GM12878 (cell line): ENCODE results near the gene WDTC1. TPM values are rescaled to one million over a fixed set of nuclear protein-coding genes. Genes with fewer than 3 reads are reported as not detected.

Experiments
- ATAC-seq: fragments of 200-7000 bp; cut with Tn5 transposase; 3 replicates; pipeline ENCODE4 v1.9.1; 2020; ENCODE audit warnings: mild to moderate bottlenecking, moderate library complexity
- BruUV-seq: library from RNA; stranded (reverse); fragments of 400-500 nt; replicated peaks from 2 replicates; lab custom pipeline; 2021; lab: Mats Ljungman, UMichigan
- CTCF ChIA-PET: fragments of 300-600 bp; sonication (Branson Sonifier 250); formaldehyde crosslinking; extraction: SDS; loops from one replicate; lab custom pipeline; 2021; ENCODE audit warnings: inconsistent platforms; lab: Yijun Ruan, JAX
- POLR2A ChIA-PET: fragments of 350-600 bp; formaldehyde crosslinking; extraction: SDS; loops from one replicate; lab custom pipeline; 2021; ENCODE audit warnings: inconsistent platforms; lab: Charles Lee
- RAD21 ChIA-PET: fragments of 300-600 bp; sonication (Branson Sonifier 250); formaldehyde crosslinking; loops from one replicate; lab custom pipeline; 2023; ENCODE audit warnings: antibody characterized with exemption; ENCODE audit not compliant: unreplicated experiment; lab: Charles Lee
- SMC1A ChIA-PET: fragments of 300-600 bp; sonication (Branson Sonifier 250); formaldehyde crosslinking; loops from one replicate; lab custom pipeline; 2023; ENCODE audit not compliant: unreplicated experiment, uncharacterized antibody; lab: Charles Lee
- DNase-seq: peaks from one replicate; pipeline ENCODE4 v3.0.0-alpha.2; 2011; ENCODE audit warnings: low read depth, low spot score
- FAIRE-seq: peaks from 3 replicates; lab custom pipeline; 2011; peaks lifted over from hg19 to GRCh38; lab: Jason Lieb, UNC
- H2AFZ ChIP-seq: 2 replicates; pipeline ENCODE4 v1.6.0; 2011; ENCODE audit warnings: low read depth, low read length, control low read depth; ENCODE audit not compliant: control insufficient read depth
- H3K27ac ChIP-seq: 2 replicates; pipeline ENCODE4 v1.5.1; 2011; ENCODE audit warnings: control low read depth; ENCODE audit not compliant: control insufficient read depth, insufficient read depth
- H3K27me3 ChIP-seq, 2 experiments: replicated peaks in 1 of 2; 2 replicates each; pipeline versions ENCODE4 v1.6.0 to v1.6.1; 2011; ENCODE audit warnings: low read length in 1 of 2; ENCODE audit not compliant: control insufficient read depth in 2 of 2, insufficient read depth in 2 of 2
- H3K36me3 ChIP-seq, 2 experiments: 2 replicates each; pipeline ENCODE4 v1.5.1; 2011; ENCODE audit warnings: low read length in 1 of 2; ENCODE audit not compliant: control insufficient read depth in 2 of 2, insufficient read depth in 2 of 2
- H3K4me1 ChIP-seq: 2 replicates; pipeline ENCODE4 v1.6.1; 2011; ENCODE audit warnings: mild to moderate bottlenecking, low read length, moderate library complexity, mixed read lengths; ENCODE audit not compliant: control insufficient read depth, insufficient read depth
- H3K4me2 ChIP-seq: 2 replicates; pipeline ENCODE4 v1.6.0; 2011; ENCODE audit warnings: control low read depth; ENCODE audit not compliant: control insufficient read depth, insufficient read depth
- H3K4me3 ChIP-seq: fragments of 200-600 bp; sonication (generic); 2 replicates; pipeline ENCODE4 v1.5.1; 2016
- H3K79me2 ChIP-seq: 2 replicates; pipeline ENCODE4 v1.6.0; 2011; ENCODE audit warnings: low read length; ENCODE audit not compliant: control insufficient read depth, insufficient read depth
- H3K9ac ChIP-seq: 2 replicates; pipeline ENCODE4 v1.8.0; 2011; ENCODE audit warnings: low read length, control low read depth, mixed read lengths; ENCODE audit not compliant: control insufficient read depth, insufficient read depth
- H3K9me3 ChIP-seq: replicated peaks from 3 replicates; pipeline ENCODE4 v1.5.1; 2011; ENCODE audit warnings: mild to moderate bottlenecking, low read length; ENCODE audit not compliant: control insufficient read depth, insufficient read depth
- H4K20me1 ChIP-seq: 2 replicates; pipeline ENCODE4 v1.6.0; 2011; ENCODE audit not compliant: control insufficient read depth, insufficient read depth
- CHD4 ChIP-seq: fragments of 200-600 bp; sonication (generic); IDR thresholded peaks from 2 replicates; pipeline ENCODE4 v1.6.1; 2016; ENCODE audit warnings: mild to moderate bottlenecking
- MXI1 ChIP-seq: fragments of 150-350 bp; IDR thresholded peaks from 2 replicates; pipeline ENCODE4 v1.6.1; 2011; ENCODE audit warnings: low read depth, mild to moderate bottlenecking, inconsistent platforms, low read length, improper control_type of control experiment
- MYB ChIP-seq: fragments of 150-350 bp; IDR thresholded peaks from 2 replicates; pipeline ENCODE4 v1.6.1; 2014; ENCODE audit warnings: mild to moderate bottlenecking, low read depth, low read length, borderline replicate concordance
- SMAD5 ChIP-seq: IDR thresholded peaks from 2 replicates; pipeline ENCODE4 v1.6.1; 2016; ENCODE audit warnings: antibody characterized with exemption, low read depth
- SUZ12 ChIP-seq: fragments of 200-600 bp; sonication (generic); IDR thresholded peaks from one replicate; pipeline ENCODE4 v1.6.1; 2018; ENCODE audit warnings: antibody characterized with exemption, mild to moderate bottlenecking; ENCODE audit not compliant: unreplicated experiment
- TCF3 ChIP-seq: IDR thresholded peaks from 2 replicates; pipeline ENCODE4 v1.6.1; 2012; ENCODE audit warnings: low read depth, mild to moderate bottlenecking, low read length, borderline replicate concordance; ENCODE audit not compliant: insufficient read depth
- WGBS: methylation state at CpG from one replicate; pipeline ENCODE4 v1.1.6; 2016; ENCODE audit warnings: low lambda C conversion rate; ENCODE audit not compliant: insufficient replicate concordance, insufficient coverage; ENCODE audit errors: missing lambda C conversion rate; 5-methylcytosine and 5-hydroxymethylcytosine counted together
- in situ Hi-C: fragments of 300-500 bp; cut with MboI; formaldehyde crosslinking; loops from 9 replicates; pipeline ENCODE4 v1.14.3; 2018; ENCODE audit warnings: mixed read lengths
- intact Hi-C: fragments of 100-400 bp; cut with micrococcal nuclease; formaldehyde crosslinking; loops from one replicate; pipeline ENCODE4 v1.14.2; 2022; ENCODE audit not compliant: unreplicated experiment
- polyA plus RNA-seq, 11 experiments: library from polyadenylated mRNA; depleted of rRNA in 4 of 11; unstranded in 6 of 11; stranded (reverse) in 5 of 11; fragments of >200 nt; fragmentation: Nextera tagmentation in 4 of 11; fragmentation: Illumina TruSeq in 1 of 11; extraction: Ambion mirVana in 4 of 11; extraction: Trizol in 1 of 11; gene quantifications; 1 replicate in 1 of 11; 2 replicates in 10 of 11; pipeline versions ENCODE4 v1.2.1 to v1.2.3, GENCODE V29; 2011 to 2016; ENCODE audit warnings: inconsistent platforms in 2 of 11, missing spikeins in 2 of 11, low read depth in 1 of 11
- total RNA-seq, 4 experiments: library from RNA; depleted of rRNA in 3 of 4; stranded (reverse); fragments of >200 nt in 3 of 4; fragmentation: Illumina TruSeq in 1 of 4; extraction: Trizol in 1 of 4; gene quantifications; 2 replicates each; pipeline versions ENCODE4 v1.2.1 to v1.2.3, GENCODE V29; 2013 to 2021

WDTC1 gene
- total and polyA plus RNA-seq, 10 of the 15 experiments (the other 5 are each of a cell fraction or from before 2014, with no cell fraction given): 0.21 to 28.7 (median 7.6) TPM

DNA sequence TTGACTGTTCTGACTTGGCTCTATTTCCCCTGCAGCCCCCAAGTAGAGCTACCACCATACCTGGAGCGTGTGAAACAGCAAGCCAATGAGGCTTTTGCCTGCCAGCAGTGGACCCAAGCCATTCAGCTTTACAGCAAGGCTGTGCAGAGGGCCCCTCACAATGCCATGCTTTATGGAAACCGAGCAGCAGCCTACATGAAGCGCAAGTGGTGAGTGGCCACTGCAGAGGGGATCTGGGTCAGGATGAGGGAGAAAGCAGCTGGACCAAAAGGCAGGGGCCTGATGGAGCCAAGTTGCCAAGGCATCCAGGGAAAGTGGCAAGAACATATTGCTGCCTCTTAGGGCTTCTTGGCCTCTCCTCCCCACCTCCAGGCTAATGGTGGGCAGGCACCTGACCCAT, 63.5 kb downstream of the WDTC1 start:
- Histone ChIP-seq H3K79me2 (no peaks in the 10 kb centered on the region), H3K4me1 (peaks cover 5% of the 10 kb centered on the region), H2AFZ (no peak overlapping the region), H3K27ac (no peak overlapping the region), H3K4me2 (no peak overlapping the region), H3K27me3 (no peaks in the 10 kb centered on the region), H3K4me3 (no peak overlapping the region), H3K9ac (no peak overlapping the region), H3K36me3 (peaks cover 4 to 8% of the 10 kb centered on the region in 2 experiments; a peak in 3 of 4 replicates), H4K20me1 (no peaks in the 10 kb centered on the region), H3K9me3 (no peaks in the 10 kb centered on the region)
- no peak for FAIRE-seq
- SMC1A ChIA-PET: interaction anchor here (0.8 to 4.2 kb wide), 7 partner anchors 31 to 309 kb away, joined by 3 to 19 read pairs (median 4); no protein-coding TSS in a partner anchor
- intact Hi-C loops (no loop called here), in situ Hi-C loops (no loop called here)
- no peak for TF ChIP-seq MXI1
- no peak for TF ChIP-seq TCF3
- no peak for TF ChIP-seq MYB
- no peak for TF ChIP-seq SMAD5
- no peak for TF ChIP-seq SUZ12
- TF ChIP-seq CHD4: no peak
- RAD21 ChIA-PET: interaction anchor here (1.1 to 7.5 kb wide), 5 partner anchors 90 to 196 kb away, joined by 4 to 103 read pairs (median 6); no protein-coding TSS in a partner anchor
- ATAC-seq: no peak
- WGBS: 58% methylated on average over 3 of the region's 3 CpGs
- CTCF ChIA-PET: interaction anchor here (0.7 to 13.1 kb wide), 32 partner anchors 9 to 391 kb away, joined by 3 to 265 read pairs (median 5); partner anchors contain the start of genes AHDC1, GPR3, MAP3K6 and SYTL1
- DNase-seq: no peak
- POLR2A ChIA-PET: interaction anchor here (0.8 to 3.8 kb wide), 2 partner anchors 48 to 98 kb away, joined by 3 to 16 read pairs; no protein-coding TSS in a partner anchor
- BruUV-seq: no TSS peak
